Stimulated activated CD8-positive, alpha-beta memory T cell treated with anti-CD3 and anti-CD28 coated beads, Interleukin-12 subunit alpha, Interleukin-12 subunit beta, amount 100 ng/mL, for 4 hours (primary cell): ENCODE data around the gene KIF13A.
"Not testable (repeated sequence)": the region's sequence is repeated elsewhere in the genome, so short reads cannot be mapped to it uniquely, and the experiment has no call there.

Experiments
- DNase-seq: peaks from one replicate; pipeline ENCODE4 v3.0.0-alpha.2; 2020; ENCODE audit warnings: low read depth

The KIF13A gene

GRCh38 chr6:17932330-17932852, 55.0 kb downstream of the KIF13A start:
- no peak for DNase-seq

DNA sequence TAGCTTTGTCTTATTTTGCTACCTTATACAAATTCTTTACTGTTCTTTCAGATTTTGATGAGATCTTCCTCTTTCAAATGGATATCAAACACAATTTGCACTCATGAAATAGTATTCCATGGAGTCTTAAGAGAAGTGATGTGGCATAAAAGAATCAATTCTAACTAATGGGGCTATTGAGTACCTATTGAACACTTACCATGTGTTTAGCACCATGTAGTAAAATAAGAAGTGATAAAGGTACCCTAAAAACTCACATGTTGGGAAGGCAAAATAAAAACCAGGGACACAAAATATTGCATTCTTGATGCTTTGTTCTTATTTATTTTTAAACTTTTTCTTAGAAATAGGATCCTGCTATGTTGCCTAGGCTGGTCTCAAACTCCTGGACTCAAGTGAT, 56.2 kb downstream of the KIF13A start:
- no peak for DNase-seq

DNA sequence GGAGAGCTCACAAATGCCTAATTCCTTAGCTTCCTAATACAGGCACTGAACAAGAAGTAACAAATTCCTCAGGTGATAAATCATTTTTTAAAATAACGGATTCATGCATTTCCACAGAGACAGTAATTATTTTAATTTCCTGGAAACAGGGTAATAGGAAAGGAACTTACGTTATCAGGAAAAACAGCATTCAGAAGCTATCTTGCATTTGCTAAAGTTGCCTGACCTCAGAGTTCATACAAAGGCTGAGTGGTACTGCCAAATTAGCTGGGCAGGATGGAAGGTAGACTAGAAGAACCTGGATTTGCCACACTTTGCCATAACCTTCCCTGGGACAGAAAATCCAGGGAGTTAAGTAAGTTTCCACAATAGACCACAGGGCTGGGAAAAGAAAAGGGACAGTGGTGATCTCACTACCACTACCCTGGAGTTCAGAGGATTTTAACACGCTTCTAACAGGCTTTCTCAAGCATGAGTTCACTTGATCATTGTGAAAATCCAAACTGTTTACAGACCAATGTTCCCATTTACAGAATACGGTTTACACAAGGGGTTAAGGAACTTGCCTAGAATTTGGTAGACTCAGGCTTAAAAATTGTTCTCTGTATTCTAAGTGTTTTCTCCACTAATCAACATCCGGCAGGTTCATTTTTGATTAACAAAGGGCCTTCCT, 57.0 kb downstream of the KIF13A start:
- no peak for DNase-seq

- DNase-seq = no peak
These were observed 58.7 kb downstream of the KIF13A start for GRCh38 chr6:17928514-17929430.

- DNase-seq = no peak
These were observed 59.7 kb downstream of the KIF13A start for GRCh38 chr6:17927705-17928104.

DNA sequence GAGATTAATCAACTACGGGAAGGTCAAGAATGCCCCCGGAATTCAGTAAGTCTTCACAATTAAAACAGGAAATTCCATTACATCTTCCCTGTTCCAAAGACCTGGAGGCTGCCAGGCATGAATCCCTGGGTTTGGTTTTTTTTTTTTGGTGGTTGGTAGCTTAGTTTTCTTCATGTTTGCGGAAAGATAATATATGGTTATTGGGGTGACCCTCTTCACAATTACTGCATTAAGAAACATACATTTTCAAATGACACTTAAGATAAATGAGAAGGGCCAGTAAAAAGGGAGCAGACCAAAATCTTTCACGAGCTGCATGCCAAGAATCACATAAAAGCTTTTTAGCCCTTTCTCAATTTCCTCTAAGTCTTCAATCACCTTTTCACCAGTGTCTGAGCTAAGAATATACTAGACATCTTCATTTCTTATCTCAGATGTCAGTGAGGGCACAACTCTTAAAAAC, 64.0 kb downstream of the KIF13A start:
- no peak for DNase-seq

DNA sequence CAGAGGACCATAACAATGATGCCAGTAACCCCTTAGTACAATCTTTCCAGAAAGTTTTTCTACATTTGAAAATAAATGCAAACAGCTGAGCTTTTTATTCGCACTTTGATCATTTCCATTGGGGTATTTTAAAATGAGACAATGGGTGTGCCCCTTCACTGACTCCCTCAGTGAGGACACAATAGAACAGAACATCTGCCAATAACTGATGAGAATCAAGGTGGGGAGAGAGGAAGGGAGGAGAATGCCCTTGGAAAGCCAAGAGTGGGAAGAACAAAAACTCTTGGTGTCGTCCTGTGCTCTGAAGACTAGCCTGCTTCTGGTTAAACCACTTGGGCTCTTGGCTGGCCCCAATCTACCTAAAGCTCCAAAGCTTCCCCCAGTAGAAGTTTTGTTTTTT, 66.0 kb downstream of the KIF13A start:
- DNase-seq = no peak

- no peak for DNase-seq
These were observed 67.9 kb downstream of the KIF13A start for GRCh38 chr6:17919496-17919895.

- DNase-seq = no peak
These were observed 69.3 kb downstream of the KIF13A start for GRCh38 chr6:17917837-17918763.

DNA sequence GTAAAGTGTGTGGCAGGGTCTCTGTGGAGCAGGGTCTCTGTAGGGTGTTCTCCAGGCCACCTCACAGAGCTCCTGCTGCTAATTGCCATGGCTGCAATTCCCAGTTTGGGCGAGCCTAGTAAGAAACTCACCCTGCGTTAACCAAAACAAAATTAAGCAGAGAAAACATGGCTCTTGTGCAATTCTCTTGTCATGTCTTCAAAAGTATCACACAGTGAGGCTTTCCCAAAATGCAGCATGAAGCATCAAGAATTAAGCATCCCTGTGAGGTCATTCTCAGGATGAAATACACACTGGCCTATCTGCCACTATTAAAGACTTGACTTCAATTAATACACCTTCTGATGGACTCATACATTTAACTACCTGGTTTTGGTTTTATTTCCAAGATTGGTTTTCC, 72.8 kb downstream of the KIF13A start:
- no peak for DNase-seq

DNA sequence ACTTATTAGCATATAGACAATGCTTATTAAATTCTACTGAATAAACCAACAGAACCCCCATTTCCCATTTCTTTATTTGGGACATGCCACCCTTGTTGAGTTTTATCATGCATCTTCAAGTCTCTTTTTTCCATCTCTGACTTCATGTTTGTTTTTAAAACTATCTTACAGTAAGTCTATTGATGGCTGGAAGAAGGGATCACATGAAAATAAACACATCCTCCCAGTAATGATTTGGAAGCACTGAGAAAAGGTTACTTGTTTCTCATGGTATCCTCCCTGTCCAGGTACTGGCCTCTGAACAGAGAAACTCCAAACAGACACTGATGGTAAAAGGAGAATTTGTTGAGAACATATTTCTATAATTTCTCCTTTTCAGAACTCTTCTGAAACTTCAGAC, 74.9 kb downstream of the KIF13A start:
- DNase-seq = no peak

DNA sequence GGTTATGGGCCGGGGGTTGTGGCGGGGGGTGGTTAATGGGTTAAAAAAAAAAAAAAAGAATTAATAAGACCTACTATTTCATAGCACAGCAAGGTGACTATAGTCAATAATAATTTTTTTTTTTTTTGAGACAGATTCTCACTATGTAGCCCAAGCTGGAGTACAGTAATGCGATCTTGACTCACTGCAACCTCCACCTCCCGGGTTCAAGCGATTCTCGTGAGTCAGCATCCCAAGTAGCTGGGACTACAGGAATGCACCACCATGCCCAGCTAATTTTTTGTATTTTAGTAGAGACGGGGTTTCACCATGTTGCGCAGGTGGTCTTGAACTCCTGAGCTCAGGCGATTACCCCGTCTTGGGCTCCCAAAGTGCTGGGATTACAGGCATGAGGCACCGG, 75.8 kb downstream of the KIF13A start:
- not testable (repeated sequence) for DNase-seq

DNA sequence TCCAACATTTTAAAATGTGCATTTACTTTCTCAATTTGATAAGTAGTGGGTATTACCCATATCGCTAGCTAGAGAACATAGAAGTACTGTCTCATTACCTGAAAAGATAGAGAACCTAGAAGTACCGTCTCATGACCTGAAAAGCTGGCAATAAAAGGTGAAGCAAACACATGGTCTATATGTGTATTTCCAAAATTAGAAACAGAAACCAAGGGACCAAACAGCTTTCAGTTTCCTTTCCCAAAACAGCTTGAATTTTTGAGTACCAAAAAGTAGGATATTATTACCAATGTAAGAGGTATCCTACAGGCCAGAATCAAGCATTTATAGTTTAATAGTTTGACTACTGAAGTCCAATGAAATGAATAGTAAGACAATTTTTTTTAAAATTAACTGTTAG, 77.2 kb downstream of the KIF13A start:
- DNase-seq = no peak

- DNase-seq = no peak
These were observed 78.6 kb downstream of the KIF13A start for GRCh38 chr6:17908831-17909230.

DNA sequence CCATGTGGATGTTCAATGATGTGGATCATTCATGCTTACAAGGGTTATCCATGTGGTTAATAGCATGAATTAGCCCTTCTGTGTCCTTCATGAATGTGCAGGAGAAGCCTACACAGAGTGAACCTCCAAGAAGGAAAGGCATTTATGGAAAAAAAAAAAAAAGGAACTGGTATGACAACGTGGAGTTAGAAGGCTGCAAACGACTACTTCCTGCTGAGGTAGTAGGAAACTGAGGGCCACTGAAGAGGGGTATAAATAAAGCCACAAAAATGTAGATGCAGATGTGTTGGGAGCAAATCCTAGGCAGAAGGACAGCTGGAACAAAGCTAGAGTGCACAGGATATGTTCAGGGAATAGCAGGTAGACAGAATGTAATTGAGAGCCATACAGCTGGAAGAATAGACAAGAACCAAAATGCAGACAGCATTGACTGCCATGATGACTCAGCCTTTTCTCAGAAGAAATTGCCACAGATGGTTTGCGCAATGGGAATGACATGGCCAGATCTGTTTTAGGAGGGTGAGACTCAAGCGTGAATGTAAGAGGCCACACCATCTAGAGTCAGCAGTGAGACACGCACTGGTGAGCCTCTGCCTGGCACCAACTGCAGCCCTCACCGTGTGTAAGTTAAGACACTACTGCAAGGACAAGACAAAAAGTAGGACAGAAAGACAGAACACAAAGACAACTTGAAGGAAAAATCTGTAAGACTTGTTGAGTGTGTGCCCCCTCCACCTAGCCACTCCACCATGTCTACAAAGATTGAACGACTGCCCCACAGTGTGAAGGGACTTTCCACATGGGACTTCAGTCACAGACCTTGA, 79.8 kb downstream of the KIF13A start:
- DNase-seq = no peak

- DNase-seq = no peak
These were observed 81.5 kb downstream of the KIF13A start for GRCh38 chr6:17905611-17906592.

DNA sequence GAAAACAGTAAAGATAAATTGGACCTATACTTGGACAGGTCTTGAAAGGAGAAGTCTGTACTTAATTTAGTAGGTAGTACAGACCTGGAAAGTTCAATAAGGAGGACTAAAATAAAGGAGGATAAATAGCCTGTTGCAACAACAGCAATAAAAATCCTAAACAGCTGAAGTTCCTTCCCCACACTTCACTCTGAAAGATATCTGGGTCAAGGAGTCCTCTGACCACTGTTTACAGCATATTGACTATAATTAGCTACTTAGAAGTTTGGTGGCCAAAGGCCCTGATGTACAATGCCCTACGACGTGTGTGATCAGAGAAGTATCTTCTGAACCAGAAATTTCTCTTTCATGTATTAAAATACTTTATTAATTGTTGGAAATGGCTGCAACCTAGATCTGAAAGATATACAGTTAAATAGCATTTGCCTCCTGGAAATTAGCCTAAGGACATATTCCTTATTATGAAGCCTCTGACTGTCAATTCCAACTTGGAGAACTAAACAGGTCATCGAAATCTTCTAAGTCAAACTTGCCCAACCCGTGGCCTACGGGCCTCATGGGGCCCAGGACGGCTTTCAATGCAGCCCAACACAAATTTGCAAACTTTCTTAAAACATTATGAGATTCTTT, 82.8 kb downstream of the KIF13A start:
- DNase-seq = no peak

GRCh38 chr6:17902974-17903373, 84.5 kb downstream of the KIF13A start:
- DNase-seq = no peak

DNA sequence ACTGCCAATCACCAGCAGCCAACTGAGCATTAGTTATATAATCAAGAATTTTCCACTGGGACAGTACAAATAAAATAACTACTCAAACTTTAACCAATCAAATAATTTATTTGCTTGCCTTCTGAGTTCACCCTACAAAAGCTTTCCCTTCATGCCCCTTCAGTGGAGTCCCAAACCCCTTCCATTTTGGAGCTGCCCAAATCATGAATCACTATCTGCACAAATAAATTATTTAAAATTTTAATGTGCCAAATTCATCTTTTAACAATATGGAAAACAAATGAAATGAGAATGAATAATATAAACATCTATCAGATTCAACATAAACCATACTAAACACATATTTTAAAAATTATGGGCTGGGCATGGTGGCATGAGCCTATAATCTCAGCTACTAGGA, 85.9 kb downstream of the KIF13A start:
- no peak for DNase-seq
